Nephron (organoid): ENCODE results near the gene FNIP1.
"Not testable (repeated sequence)": the region's sequence is repeated elsewhere in the genome, so short reads cannot be mapped to it uniquely, and the experiment has no call there.

Experiments
- H3K27ac Mint-ChIP-seq, 3 experiments: 2 replicates each; pipeline ENCODE4 v1.8.0; 2020; ENCODE audit warnings: mixed read lengths in 3 of 3, mild to moderate bottlenecking in 2 of 3, moderate library complexity in 1 of 3
- H3K27me3 Mint-ChIP-seq: 2 replicates; pipeline ENCODE4 v1.8.0; 2021; ENCODE audit warnings: low read depth, mild to moderate bottlenecking, moderate library complexity, mixed read lengths
- H3K36me3 Mint-ChIP-seq: 2 replicates; pipeline ENCODE4 v1.8.0; 2020; ENCODE audit warnings: low read depth, mixed read lengths
- H3K4me1 Mint-ChIP-seq: 2 replicates; pipeline ENCODE4 v1.8.0; 2020; ENCODE audit warnings: mixed read lengths
- H3K4me3 Mint-ChIP-seq, 3 experiments: 2 replicates each; pipeline ENCODE4 v1.8.0; 2020; ENCODE audit warnings: mild to moderate bottlenecking in 3 of 3, mixed read lengths in 3 of 3, moderate library complexity in 2 of 3
- H3K9me3 Mint-ChIP-seq: 2 replicates; pipeline ENCODE4 v1.8.0; 2020; ENCODE audit warnings: mixed read lengths
- TF ChIP-seq, protein P1 (sequence below), 3 experiments: fragments of 200-600 bp; sonication (generic); IDR thresholded peaks; one replicate each; pipeline ENCODE4 v1.5.0; 2021; ENCODE audit warnings: antibody characterized with exemption in 3 of 3; ENCODE audit not compliant: unreplicated experiment in 3 of 3

Gene FNIP1

DNA sequence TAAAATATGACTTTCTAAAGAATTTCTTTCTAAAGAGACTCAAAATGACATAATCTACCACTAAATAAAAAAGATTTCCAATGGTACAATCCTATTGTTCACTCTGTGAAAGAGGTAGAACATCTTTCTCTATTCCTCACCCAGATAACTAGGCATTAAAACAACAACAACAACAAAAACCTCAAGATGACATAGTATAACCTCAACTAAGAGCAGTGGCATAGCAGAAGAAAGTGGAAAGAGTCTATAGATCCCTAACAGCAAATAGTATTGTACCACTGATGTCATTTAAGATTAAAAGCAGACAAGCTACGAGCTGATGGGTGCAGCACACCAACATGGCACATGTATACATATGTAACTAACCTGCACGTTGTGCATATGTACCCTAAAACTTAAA is 191.7 kb downstream of the FNIP1 start:
- Mint-ChIP-seq H3K36me3 (peaks cover 12% of the 10 kb centered on the region), H3K9me3 (no peaks in the 10 kb centered on the region), H3K27me3 (no peaks in the 10 kb centered on the region), H3K4me1 (peaks cover 19% of the 10 kb centered on the region), H3K4me3 (no peak overlapping the region), H3K27ac (no peak overlapping the region)
- TF ChIP-seq, protein P1, sequence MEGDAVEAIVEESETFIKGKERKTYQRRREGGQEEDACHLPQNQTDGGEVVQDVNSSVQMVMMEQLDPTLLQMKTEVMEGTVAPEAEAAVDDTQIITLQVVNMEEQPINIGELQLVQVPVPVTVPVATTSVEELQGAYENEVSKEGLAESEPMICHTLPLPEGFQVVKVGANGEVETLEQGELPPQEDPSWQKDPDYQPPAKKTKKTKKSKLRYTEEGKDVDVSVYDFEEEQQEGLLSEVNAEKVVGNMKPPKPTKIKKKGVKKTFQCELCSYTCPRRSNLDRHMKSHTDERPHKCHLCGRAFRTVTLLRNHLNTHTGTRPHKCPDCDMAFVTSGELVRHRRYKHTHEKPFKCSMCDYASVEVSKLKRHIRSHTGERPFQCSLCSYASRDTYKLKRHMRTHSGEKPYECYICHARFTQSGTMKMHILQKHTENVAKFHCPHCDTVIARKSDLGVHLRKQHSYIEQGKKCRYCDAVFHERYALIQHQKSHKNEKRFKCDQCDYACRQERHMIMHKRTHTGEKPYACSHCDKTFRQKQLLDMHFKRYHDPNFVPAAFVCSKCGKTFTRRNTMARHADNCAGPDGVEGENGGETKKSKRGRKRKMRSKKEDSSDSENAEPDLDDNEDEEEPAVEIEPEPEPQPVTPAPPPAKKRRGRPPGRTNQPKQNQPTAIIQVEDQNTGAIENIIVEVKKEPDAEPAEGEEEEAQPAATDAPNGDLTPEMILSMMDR (IDR thresholded peaks at IDR 0.05; ENCODE audit: unreplicated experiment in 3 of 3), result no peak

DNA sequence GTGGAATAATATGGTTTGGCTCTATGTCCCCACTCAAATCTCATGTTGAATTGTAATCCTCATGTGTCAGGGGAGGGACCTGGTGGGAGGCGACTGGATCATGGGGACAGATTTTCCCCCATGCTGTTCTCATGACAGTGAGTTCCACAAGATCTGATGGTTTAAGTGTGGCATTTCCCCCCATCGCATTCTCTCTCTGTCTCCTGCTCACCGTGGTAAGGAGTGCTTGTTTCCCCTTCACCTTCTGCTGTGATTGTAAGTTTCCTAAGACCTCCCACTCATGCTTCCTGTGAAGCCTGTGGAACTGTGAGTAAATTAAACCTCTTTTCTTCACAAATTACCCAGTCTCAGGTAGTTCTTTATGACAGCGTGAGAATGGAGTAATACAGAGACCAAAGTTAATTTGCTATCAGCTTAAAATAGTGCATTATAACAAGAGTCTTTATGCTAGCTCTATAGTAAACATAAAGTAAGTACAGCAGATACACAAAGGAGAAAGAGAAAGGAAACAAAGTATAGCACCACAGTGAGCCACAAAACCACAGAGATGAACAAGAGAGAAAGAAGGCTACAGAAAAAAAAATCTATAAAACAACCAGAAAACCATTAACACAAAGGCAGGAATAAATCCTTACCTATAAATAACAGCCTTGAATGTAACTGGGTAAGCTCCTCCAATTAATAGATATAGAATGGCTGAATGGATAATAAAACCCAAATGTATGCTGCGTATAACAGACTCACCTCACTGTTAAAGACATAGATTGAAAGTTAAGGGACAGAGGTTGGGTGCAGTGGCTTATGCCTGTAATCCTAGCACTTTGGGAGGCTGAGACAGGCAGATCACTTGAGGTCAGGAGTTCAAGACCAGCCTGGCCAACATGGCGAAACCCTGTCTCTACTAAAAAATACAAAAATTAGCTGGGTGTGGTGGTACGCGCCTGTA is 201.5 kb downstream of the FNIP1 start:
- Mint-ChIP-seq H3K4me1 (no peaks in the 10 kb centered on the region), H3K27me3 (no peaks in the 10 kb centered on the region), H3K9me3 (peaks cover 11% of the 10 kb centered on the region), H3K36me3 (peaks cover 46% of the 10 kb centered on the region), H3K4me3 (no peak overlapping the region), H3K27ac (no peak overlapping the region)
- TF ChIP-seq, protein P1 (IDR thresholded peaks at IDR 0.05; ENCODE audit: unreplicated experiment in 3 of 3), result no peak

DNA sequence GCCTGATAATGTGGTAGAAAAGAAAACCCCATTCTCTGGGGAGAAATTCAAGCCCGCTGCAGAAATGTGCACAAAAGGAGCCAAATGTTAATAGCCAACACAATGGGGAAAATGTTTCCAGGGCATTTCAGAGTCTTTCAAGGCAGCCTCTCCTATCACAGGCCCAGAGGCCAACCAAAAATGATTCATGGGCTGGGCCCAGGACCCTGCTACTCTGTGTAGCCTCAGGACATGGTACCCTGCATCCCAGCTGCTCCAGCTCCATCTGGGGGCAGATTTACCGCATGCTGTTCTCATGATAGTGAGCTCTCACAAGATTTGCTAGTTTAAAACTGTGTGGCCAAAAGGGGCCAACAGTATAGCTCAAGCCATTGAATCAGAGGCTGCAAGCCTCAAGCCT is 202.9 kb downstream of the FNIP1 start:
- Mint-ChIP-seq H3K4me1 (no peaks in the 10 kb centered on the region), H3K36me3 (peaks cover 46% of the 10 kb centered on the region), H3K27ac (peak overlapping the region in 1 of 3 experiments; percentile 13), H3K9me3 (peaks cover 11% of the 10 kb centered on the region), H3K4me3 (no peak overlapping the region), H3K27me3 (no peaks in the 10 kb centered on the region)
- TF ChIP-seq, protein P1 (IDR thresholded peaks at IDR 0.05; ENCODE audit: unreplicated experiment in 3 of 3), result no peak

DNA sequence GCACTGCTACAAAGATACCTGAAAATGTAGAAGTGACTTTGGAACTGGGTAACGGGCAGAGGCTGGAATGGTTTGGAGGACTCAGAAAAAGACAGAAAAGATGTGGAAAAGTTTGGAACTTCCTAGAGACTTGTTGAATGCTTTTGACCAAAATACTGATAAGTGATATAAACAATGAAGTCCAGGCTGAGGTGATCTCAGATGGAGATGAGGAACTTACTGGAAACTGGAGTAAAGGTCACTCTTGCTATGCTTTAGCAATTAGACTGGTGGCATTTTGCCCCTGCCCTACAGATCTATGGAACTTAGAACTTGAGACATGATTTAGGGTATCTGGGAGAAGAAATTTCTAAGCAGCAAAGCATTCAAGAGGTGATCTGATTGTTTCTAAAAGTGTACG is 203.4 kb downstream of the FNIP1 start:
- Mint-ChIP-seq H3K9me3 (peaks cover 11% of the 10 kb centered on the region), H3K36me3 (peaks cover 41% of the 10 kb centered on the region), H3K27ac (peak overlapping the region in 1 of 3 experiments; percentile 13)
- H3K27me3 Mint-ChIP-seq, H3K4me1 Mint-ChIP-seq, H3K4me3 Mint-ChIP-seq: not testable (repeated sequence)
